Measurements from ENCODE around the gene SDK1. TPM values are rescaled to one million over a fixed set of nuclear protein-coding genes. Genes with fewer than 3 reads are reported as not detected.

The SDK1 gene
- total and polyA plus RNA-seq, 10 of the 15 experiments (the other 5 are each of a cell fraction or from before 2014, with no cell fraction given) = 0.14 to 0.33 TPM; not detected in 8

- TF ChIP-seq ZBTB4 (CRISPR knock-in tag; IDR thresholded peaks at IDR 0.05) (no peak), TCF7 (IDR thresholded peaks at IDR 0.05; ENCODE audit: borderline replicate concordance) (no peak), ATF2 (IDR thresholded peaks at IDR 0.05; ENCODE audit: low read length) (no peak), LARP7 (IDR thresholded peaks at IDR 0.05) (no peak), NR2C2 (IDR thresholded peaks at IDR 0.05; ENCODE audit: borderline replicate concordance, control insufficient read depth, insufficient read length, low read depth) (no peak), MLLT1 (IDR thresholded peaks at IDR 0.05) (no peak), CREB1 (IDR thresholded peaks at IDR 0.05; ENCODE audit: low read depth) (no peak)
These were observed 889.2 kb downstream of the SDK1 start (continued) for GRCh38 chr7:4190010-4190981.

Data from GM12878 (cell line).